IPS-NIHi7 (cell line): ENCODE measurements around the gene ZMYM3.

Experiments used
- DNase-seq: peaks from one replicate; pipeline ENCODE4 v3.0.0; 2012; ENCODE audit warnings: mixed read lengths; ENCODE audit errors: extremely low spot score

ZMYM3 gene

GRCh38 chrX:71253253-71254091, 468 bp downstream of the ZMYM3 start:
- DNase-seq, result peak; percentile 58

DNA sequence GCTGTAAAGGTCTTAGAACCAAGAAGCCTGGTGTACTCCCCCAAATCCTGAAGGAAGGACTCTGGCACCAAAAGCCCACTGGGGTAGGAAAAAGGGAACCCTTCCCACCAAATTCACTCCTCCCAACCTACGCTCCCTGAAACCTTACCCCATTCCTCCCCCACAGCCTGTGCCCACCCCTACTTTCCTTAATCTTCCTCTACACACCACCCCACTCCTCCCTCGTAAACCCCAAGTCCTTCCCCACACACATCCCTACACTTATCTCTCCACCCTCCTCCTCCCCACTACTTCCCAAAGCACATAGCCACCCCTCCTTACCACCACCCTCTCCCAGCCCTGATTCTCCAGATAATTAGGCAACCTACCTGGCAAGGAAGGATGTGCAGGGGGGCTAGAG, 1.7 kb downstream of the ZMYM3 start:
- no peak for DNase-seq

DNA sequence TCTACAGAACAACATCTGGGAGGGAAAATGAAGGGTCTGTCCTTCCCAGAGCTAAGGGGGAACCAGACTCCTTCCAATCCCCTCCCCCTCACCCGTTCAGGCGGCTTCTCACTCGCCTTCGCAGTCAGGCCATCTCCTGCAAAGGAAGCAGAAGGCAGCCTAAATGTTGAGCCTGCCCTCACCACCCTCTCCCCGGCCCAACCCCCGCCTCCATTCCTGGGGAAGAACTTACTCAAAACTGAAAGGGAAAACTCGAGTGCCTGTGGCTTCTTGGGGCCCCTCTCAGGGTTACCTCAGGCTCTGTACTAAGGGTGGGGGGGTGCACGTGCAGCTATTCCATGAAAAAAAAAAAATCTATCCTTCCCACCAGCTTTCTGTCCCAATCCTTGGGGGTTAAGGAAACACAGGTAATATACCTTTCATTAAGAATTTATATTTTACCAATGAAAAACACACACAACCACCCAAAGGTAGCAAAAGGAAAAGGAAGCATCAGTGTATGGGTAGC, 2.4 kb downstream of the ZMYM3 start:
- DNase-seq, result no peak

GRCh38 chrX:71250841-71251240, 3.1 kb downstream of the ZMYM3 start:
- DNase-seq, result no peak

DNA sequence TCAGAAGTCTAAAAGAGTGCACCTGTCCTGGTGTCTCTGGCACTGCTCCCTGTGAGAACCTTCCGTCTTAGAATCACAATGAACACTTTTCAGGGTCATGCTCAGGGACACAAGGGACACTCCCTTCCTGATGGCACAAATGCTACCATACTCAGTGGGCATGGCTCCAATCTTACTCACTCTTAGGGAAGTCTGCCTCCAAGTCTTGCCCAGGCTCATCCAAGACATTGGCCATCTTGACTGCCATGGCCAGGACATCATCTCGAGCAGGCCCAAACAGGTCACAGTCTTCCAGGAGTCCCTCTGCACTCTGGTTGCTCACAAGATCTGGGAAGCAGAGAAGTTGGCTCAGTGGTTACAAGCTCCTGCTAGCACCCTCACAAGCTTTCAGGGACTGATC, 8.8 kb downstream of the ZMYM3 start:
- no peak for DNase-seq

DNA sequence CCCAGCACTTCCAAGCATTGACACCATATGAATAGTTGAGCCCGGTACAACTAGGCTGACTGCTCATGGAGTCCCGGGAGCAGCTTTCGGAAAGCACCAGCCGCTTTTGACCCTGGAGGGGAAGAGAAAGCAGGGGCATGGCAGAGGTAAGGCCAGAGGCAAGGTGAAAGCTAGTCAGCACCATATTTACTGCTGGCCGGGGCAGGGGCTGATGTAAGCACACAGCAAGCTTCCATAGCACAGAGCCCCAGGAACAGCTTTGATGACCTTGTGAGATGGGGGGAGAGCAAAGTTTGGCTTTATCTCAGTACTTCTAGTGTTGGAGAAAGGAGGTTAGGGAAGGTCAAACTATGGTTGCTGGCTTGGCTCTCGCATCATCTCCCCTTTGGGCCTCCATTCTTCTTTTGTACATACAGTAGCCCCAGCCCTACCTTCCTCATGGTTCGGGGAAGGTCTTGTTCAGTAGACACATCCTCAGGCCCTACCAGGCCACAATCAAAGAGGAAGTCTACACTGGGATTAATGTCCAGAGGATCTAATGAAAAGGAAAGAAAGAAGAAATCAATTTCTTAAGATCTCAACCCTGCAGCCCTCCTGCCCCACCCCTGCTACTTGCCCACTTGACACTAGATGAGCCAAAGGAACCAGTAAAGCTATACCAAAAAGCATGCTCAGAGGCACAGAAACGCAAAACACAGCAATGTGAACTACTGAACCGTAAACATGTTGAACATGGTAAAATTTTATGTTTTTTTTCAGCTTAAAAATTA, 9.4 kb downstream of the ZMYM3 start:
- DNase-seq, result no peak

- DNase-seq, result no peak
Observed at GRCh38 chrX:71241301-71241700, 12.6 kb downstream of the ZMYM3 start.

DNA sequence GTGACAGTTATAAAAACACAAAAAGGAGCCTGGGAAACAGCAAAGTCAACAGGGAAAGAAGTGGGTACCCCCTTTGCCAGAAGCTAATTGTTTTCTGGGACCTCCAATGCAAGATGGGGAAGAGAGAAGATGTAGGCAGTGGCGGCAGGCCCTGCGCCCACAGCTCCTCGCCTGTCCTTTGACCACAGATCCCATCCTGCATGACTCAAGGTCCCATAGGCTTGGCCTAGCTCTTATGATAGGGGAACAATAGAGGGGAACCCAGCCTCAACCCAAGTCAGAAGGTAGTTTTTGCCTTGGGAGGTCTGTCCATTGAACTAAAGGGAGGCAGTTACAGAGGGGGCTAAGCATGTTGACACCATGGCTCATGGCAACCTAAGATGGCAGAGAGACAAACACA, 14.2 kb downstream of the ZMYM3 start:
- no peak for DNase-seq

DNA sequence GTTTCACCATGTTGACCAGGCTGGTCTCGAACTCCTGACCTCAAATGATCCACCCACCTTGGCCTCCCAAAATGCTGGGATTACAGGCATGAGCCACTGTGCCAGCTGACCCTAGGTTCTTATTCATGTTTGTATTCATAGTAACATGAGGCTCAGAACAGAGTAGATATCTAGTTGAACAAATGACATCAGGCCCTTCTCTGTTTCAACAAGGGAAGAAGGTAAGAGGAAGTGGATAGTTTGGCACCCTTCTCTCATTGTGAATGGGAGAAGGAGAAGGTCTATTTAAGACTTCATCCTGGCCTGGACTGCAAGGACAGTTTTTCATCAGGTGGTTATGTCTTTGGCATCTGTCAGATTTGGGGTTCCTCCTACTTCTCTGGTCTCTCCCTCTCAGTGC, 17.1 kb downstream of the ZMYM3 start:
- no peak for DNase-seq

GRCh38 chrX:71235482-71235881, 18.5 kb downstream of the ZMYM3 start:
- DNase-seq, result no peak

DNA sequence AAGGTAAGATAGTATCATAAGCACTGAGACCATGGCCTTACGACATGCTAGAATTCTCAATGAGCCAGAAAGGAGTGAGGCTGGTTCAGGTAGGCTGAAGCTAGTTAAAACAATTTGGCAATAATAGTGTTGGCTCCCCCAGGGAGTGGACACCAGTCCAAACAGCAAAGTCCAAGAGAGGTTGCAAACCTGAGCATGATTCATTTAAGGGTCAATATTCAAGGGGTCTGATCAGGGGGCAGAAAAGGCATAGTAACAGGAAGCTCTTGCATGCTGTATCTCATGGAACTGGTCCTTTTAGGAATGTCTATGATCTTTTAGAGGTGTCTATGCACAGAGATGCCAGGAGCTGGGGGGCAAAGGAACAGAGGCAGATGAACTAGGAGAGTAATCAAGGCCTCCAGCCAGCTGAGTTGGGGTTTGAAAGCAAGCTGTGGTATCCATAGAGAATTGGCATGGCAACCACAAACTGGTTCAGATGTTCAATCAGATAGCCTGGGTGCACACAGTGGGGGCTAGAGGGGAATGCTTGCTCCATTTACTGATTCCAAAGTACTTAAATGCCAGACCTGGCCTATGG, 25.8 kb downstream of the ZMYM3 start:
- DNase-seq, result no peak

DNA sequence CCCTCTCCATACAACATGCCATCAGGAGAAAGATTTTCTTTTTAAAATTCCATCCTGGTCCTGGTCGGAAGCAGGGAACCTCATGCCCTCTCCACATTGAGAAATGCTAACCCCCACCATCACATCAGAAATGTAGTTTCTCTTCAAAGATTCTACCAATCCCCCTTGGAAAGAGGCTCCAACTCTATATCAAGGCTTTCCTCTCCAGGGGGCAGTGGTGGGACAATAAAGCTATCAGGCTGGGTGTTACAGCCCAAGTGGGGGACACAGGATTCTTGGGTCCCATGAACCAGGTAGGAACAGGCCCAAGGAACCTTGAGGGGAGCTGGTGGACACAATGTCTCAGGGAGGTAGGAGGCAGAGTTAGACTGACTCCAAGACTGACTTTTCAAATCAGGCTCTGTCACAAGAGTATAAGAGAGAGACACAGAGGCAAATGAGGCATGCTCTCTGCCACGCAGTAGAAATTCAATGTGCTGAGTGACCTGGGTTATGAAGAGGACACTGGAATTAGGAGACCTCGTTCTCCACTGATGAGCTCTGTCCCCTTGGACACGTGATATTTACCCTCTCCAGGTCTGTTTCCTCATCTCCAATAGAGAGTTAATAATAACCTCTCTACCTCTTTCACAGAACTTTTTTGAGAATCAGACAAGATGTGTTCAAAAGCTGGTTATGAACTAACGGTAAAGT, 26.4 kb downstream of the ZMYM3 start:
- no peak for DNase-seq

DNA sequence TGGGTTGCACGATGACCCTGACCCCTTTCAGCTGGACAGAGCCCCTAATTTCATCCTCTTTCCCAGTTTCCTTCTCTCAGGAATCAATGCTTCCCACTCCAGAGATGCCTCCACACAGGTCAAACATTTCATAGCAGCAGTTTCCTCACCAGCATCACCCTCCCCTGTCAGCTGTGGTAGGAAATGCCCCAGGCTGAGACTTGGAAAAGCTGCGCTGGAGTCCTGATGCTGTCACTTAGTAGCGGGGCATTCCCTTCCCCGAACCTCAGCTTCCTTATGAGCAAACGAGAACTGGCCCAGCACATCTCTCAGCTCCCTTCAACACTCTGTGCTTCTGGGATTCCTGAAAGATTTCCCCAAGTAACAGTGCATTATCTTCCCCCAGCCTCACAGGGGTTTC, 28.3 kb downstream of the ZMYM3 start:
- DNase-seq, result no peak

GRCh38 chrX:71225009-71225408, 28.9 kb downstream of the ZMYM3 start:
- no peak for DNase-seq

- peak; percentile 22 for DNase-seq
Observed at GRCh38 chrX:71224098-71224708, 29.7 kb downstream of the ZMYM3 start.

- DNase-seq, result no peak
Observed at GRCh38 chrX:71222929-71223328, 31.0 kb downstream of the ZMYM3 start, which contains the start of gene GJB1. Gene GJB1, plus strand, starts transcription at chrX:71223224. Its CDS starts 484 bp downstream, at chrX:71223708.

- DNase-seq, result no peak
Observed at GRCh38 chrX:71221145-71221544, 32.8 kb downstream of the ZMYM3 start.

DNA sequence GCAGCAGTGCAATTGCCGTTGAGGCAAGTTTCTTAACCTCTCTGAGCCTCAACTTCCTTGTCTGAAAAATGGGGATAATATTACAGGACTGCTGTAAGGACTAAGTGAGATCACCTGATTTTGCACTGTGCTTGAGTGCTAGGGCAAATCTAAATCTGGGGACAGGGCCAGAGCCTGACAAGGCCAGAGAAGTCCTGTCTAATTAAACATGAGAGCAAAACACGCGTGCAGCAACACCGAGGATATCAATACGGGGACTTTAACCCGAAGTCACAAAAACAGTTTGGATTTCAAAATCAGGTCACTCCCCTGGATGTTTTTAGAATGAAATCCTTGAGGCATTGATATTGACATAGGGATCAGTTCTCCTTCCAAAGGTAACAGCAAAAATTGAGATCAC, 36.6 kb downstream of the ZMYM3 start:
- DNase-seq, result no peak

- DNase-seq, result no peak
Observed at GRCh38 chrX:71216485-71216884, 37.5 kb downstream of the ZMYM3 start.

DNA sequence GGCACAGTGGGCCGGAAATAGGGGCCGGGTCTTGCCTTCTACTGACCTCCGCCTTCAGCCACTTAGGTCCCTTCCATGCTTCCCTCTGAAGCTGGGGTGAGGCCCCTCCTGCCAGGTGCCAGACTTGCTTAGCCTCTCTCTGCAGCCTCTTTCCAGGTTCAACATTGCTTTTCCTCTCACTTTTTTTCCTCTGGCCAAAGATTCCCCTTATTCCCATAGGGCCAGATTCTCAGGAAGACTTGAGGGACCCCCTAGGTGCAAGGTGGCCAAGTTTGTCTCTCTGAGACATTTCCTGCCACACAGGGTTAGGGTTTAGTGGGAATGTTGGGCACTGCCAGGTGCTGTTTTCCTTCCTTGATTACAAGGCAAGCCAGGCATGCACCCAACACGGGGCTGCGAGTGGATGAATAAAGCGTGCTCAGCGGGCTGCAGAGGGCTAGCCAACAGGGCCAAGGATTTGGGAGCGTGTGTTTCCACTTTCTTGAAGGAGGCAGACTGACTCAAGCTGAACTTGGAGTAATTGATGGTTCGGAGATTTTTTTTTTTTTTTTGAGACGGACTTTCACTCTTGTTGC, 38.5 kb downstream of the ZMYM3 start:
- no peak for DNase-seq
